A673 (cell line): ENCODE measurements around the gene SMARCAL1.

Experiments
- EZH2 ChIP-seq: fragments of 200-600 bp; sonication (generic); IDR thresholded peaks from 2 replicates; pipeline ENCODE4 v1.6.1; 2017; ENCODE audit warnings: borderline replicate concordance, low read depth, mild to moderate bottlenecking, mixed read lengths, antibody characterized with exemption, low read length; ENCODE audit not compliant: poor library complexity, severe bottlenecking
- TF ChIP-seq, protein P1 (sequence below): fragments of 300-800, 200-600 bp; sonication (generic); conservative IDR thresholded peaks from 2 replicates; pipeline ENCODE4 v1.5.1; 2017; ENCODE audit warnings: low read depth, mild to moderate bottlenecking, antibody characterized with exemption, low read length, moderate library complexity, mixed read lengths

DNA sequence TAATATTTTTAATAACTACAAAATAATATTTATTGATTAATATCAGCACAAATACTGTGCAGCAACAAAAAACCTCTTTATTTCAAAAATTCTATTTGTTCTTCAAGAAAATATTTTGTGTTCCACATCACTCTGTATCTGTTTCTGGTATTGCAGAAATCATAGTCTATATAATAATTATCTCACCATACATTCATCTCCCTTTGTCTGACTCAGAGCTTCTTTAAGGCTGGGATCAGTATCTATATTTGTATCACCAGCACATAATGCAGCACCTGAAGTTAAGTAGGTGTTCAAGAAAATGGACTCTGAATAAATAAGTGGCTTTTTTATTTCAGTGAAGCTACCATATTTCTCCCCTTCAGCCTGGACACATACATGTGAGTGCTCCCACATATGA lies 38.4 kb upstream of the SMARCAL1 start:
- TF ChIP-seq, protein P1, sequence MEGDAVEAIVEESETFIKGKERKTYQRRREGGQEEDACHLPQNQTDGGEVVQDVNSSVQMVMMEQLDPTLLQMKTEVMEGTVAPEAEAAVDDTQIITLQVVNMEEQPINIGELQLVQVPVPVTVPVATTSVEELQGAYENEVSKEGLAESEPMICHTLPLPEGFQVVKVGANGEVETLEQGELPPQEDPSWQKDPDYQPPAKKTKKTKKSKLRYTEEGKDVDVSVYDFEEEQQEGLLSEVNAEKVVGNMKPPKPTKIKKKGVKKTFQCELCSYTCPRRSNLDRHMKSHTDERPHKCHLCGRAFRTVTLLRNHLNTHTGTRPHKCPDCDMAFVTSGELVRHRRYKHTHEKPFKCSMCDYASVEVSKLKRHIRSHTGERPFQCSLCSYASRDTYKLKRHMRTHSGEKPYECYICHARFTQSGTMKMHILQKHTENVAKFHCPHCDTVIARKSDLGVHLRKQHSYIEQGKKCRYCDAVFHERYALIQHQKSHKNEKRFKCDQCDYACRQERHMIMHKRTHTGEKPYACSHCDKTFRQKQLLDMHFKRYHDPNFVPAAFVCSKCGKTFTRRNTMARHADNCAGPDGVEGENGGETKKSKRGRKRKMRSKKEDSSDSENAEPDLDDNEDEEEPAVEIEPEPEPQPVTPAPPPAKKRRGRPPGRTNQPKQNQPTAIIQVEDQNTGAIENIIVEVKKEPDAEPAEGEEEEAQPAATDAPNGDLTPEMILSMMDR = no peak
- TF ChIP-seq EZH2 = no peak
